Measurements from ENCODE around the gene NCBP2. TPM values are rescaled to one million over a fixed set of nuclear protein-coding genes. Genes with fewer than 3 reads are reported as not detected.

NCBP2 gene
- total RNA-seq, 4 donors from 2014 or later, result 4.1 to 67.2 (median 49.5) TPM

GRCh38 chr3:196951371-196951770, 9.0 kb upstream of the NCBP2 start:
- TF ChIP-seq CTCF (IDR thresholded peaks at IDR 0.05) (no peak), POLR2A (IDR thresholded peaks at IDR 0.05) (no peak)
- Histone ChIP-seq H3K4me1 (no peaks in the 10 kb centered on the region), H3K36me3 (no peaks in the 10 kb centered on the region), H3K4me3 (no peak overlapping the region), H3K27me3 (no peaks in the 10 kb centered on the region), H3K27ac (no peak overlapping the region), H3K9me3 (no peaks in the 10 kb centered on the region)
- DNase-seq, result no peak
- intact Hi-C loops (cut with DNase I; ENCODE audit: low total_unique reads), result no loop called here

DNA sequence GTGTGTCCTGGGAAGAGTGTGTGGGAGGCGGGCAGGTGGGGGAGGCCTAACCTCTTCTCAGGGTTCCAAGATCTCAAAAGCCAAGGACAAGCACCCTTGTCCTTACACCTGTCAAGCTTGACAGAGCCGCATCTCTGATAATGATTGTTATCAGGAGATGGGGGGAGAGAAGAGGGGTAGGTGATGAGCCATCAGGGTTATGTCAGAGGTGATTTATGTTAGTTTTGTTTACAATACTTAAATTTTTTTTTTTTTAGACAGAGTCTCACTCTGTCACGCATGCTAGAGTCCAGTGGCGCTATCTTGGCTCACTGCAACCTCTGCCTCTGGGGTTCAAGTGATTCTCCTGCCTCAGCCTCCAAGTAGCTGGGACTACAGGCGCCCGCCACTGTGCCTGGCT, 7.4 kb upstream of the NCBP2 start:
- DNase-seq, result no peak
- H3K4me3 ChIP-seq, result no peak overlapping the region
- H3K4me1 ChIP-seq, result no peaks in the 10 kb centered on the region
- TF ChIP-seq CTCF (IDR thresholded peaks at IDR 0.05) (no peak), POLR2A (IDR thresholded peaks at IDR 0.05) (no peak)
- intact Hi-C loops (cut with DNase I; ENCODE audit: low total_unique reads), result no loop called here
- H3K27me3 ChIP-seq, result no peaks in the 10 kb centered on the region
- H3K27ac ChIP-seq, result no peak overlapping the region
- no peaks in the 10 kb centered on the region for H3K36me3 ChIP-seq
- no peaks in the 10 kb centered on the region for H3K9me3 ChIP-seq

DNA sequence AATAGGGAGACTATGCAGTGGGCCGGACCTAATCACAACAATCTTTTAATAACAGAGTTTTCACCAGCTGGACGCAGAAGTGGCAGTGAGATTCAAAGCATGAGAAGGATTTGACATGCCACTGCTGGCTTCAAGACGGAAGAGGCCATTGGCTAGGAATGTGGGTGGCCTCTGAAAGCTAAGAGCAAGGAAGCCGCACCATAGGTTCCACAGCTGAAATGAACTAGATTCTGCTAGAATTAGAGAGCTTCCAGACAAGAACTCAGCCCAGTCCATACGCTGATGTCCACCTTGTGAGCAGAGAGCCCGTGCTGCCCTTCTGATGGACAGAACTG, 6.9 kb upstream of the NCBP2 start:
- Histone ChIP-seq H3K27me3 (no peaks in the 10 kb centered on the region), H3K27ac (no peak overlapping the region), H3K36me3 (no peaks in the 10 kb centered on the region), H3K4me1 (no peaks in the 10 kb centered on the region), H3K4me3 (no peak overlapping the region), H3K9me3 (no peaks in the 10 kb centered on the region)
- TF ChIP-seq POLR2A (IDR thresholded peaks at IDR 0.05) (no peak), CTCF (IDR thresholded peaks at IDR 0.05) (no peak)
- intact Hi-C loops (cut with DNase I; ENCODE audit: low total_unique reads), result no loop called here
- no peak for DNase-seq

DNA sequence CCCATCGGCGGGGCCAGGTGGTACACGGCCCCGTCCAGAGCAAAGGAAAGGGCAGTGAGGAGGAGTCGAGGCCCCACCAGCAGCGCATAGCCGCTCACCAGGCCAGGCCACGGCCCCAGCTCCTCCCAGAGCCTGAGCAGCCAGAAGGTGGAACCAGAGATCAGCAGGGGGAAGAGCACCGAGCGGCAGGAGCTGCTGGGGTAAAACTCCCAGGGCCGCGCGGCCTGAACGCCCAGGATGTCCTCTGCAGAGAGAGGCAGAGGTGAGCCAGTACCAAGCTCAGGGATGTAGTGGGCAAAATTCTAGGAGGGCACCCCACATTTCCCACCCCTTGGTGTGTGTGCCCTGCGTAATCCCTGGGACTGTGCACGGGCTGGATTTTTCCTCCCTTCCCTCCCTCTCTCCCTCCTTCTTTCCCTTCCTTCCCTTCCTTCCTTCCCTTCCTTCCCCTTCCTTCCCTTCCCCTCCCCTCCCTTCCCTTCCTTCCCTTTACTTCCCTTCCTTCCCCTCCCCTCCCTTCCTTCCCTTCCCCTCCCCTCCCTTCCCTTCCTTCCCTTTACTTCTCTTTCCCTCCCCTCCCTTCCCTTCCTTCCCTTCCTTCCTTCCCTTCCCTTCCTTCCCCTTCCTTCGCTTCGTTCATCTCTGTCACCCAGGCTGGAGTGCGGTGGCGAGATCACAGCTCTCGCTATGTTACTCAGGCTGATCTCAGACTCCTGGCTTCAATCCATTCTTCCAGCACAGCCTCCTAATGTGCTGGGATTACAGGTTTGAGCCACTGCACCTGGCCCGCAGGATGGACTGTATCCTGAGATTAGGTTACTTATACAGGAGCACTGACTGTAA, 6.3 kb upstream of the NCBP2 start:
- H3K4me1 ChIP-seq, result no peaks in the 10 kb centered on the region
- H3K27ac ChIP-seq, result no peak overlapping the region
- intact Hi-C loops (cut with DNase I; ENCODE audit: low total_unique reads), result no loop called here
- H3K27me3 ChIP-seq, result no peaks in the 10 kb centered on the region
- TF ChIP-seq POLR2A (IDR thresholded peaks at IDR 0.05), result no peak
- TF ChIP-seq CTCF (IDR thresholded peaks at IDR 0.05), result no peak
- H3K9me3 ChIP-seq, result no peaks in the 10 kb centered on the region
- DNase-seq, result no peak
- no peaks in the 10 kb centered on the region for H3K36me3 ChIP-seq
- H3K4me3 ChIP-seq, result no peak overlapping the region

DNA sequence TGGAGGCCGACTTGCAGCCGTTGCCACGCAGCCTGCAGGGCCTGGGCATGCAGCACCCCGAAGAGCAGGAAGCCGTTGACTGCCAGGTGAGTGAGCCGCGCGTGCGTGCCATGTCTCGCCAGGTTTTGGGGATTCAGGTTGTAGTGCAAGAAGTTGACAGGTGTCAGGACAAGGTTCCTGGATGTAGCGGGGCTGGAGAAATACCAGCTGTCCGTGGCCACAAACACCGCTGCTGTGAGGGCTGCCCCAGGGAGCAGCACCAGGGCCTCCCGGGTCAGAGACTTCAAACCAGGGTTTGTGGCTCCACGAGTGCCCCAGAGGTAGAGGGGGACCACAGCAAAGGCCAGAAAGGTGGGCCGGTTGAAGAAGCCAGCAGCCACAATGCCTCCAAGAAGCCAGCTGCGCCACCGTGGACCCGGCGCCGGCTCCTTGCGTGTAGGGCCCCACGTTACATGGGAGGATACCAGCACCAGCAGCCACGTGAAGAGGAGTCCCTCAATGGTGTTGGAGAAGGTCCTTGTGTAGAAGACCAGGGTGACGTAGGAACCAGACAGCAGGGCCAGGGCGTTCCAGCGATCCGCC, 5.6 kb upstream of the NCBP2 start:
- H3K27me3 ChIP-seq, result no peaks in the 10 kb centered on the region
- intact Hi-C loops (cut with DNase I; ENCODE audit: low total_unique reads), result no loop called here
- DNase-seq, result no peak

More for the DNA sequence above, 5.6 kb upstream of the NCBP2 start:
- Histone ChIP-seq H3K4me1 (no peaks in the 10 kb centered on the region), H3K36me3 (no peaks in the 10 kb centered on the region), H3K9me3 (no peaks in the 10 kb centered on the region), H3K4me3 (no peak overlapping the region), H3K27ac (no peak overlapping the region)
- no peak for TF ChIP-seq POLR2A (IDR thresholded peaks at IDR 0.05)
- TF ChIP-seq CTCF (IDR thresholded peaks at IDR 0.05), result no peak

All from uterus (tissue), 4 donors.